ENCODE measurements around the gene HUWE1.

Gene HUWE1

GRCh38 chrX:53684415-53685192 lies 1.9 kb downstream of the HUWE1 start:
- DNase-seq (ENCODE audit: low spot score), result no peak

GRCh38 chrX:53683556-53684414 lies 2.7 kb downstream of the HUWE1 start:
- DNase-seq (ENCODE audit: low spot score), result peak; percentile 98

- peak; percentile 19 for DNase-seq (ENCODE audit: low spot score)
These were observed 3.5 kb downstream of the HUWE1 start for GRCh38 chrX:53682885-53683555.

GRCh38 chrX:53681661-53682060 lies 4.9 kb downstream of the HUWE1 start:
- no peak for DNase-seq (ENCODE audit: low spot score)

- peak; percentile 6 for DNase-seq (ENCODE audit: low spot score)
These were observed 7.9 kb downstream of the HUWE1 start for GRCh38 chrX:53678667-53679066.

GRCh38 chrX:53677286-53677685 lies 9.2 kb downstream of the HUWE1 start:
- DNase-seq (ENCODE audit: low spot score), result no peak

- DNase-seq (ENCODE audit: low spot score), result no peak
These were observed 11.9 kb downstream of the HUWE1 start for GRCh38 chrX:53674581-53674980.

- no peak for DNase-seq (ENCODE audit: low spot score)
These were observed 17.3 kb downstream of the HUWE1 start for GRCh38 chrX:53669258-53669657.

- no peak for DNase-seq (ENCODE audit: low spot score)
These were observed 20.3 kb downstream of the HUWE1 start for GRCh38 chrX:53666171-53666570.

GRCh38 chrX:53660004-53660403 lies 26.5 kb downstream of the HUWE1 start:
- no peak for DNase-seq (ENCODE audit: low spot score)

- DNase-seq (ENCODE audit: low spot score), result no peak
These were observed 27.5 kb downstream of the HUWE1 start for GRCh38 chrX:53659039-53659438.

- DNase-seq (ENCODE audit: low spot score), result no peak
These were observed 29.7 kb downstream of the HUWE1 start for GRCh38 chrX:53656845-53657244.

- no peak for DNase-seq (ENCODE audit: low spot score)
These were observed 32.1 kb downstream of the HUWE1 start for GRCh38 chrX:53654376-53654775.

GRCh38 chrX:53644751-53645150 lies 41.8 kb downstream of the HUWE1 start:
- no peak for DNase-seq (ENCODE audit: low spot score)

- DNase-seq (ENCODE audit: low spot score), result no peak
These were observed 44.2 kb downstream of the HUWE1 start for GRCh38 chrX:53642337-53642736.

- no peak for DNase-seq (ENCODE audit: low spot score)
These were observed 47.3 kb downstream of the HUWE1 start for GRCh38 chrX:53639257-53639656.

GRCh38 chrX:53637479-53637878 lies 49.0 kb downstream of the HUWE1 start:
- no peak for DNase-seq (ENCODE audit: low spot score)

GRCh38 chrX:53631156-53631555 lies 55.4 kb downstream of the HUWE1 start:
- no peak for DNase-seq (ENCODE audit: low spot score)

- no peak for DNase-seq (ENCODE audit: low spot score)
These were observed 56.3 kb downstream of the HUWE1 start for GRCh38 chrX:53630261-53630660.

- peak; percentile 2 for DNase-seq (ENCODE audit: low spot score)
These were observed 64.1 kb downstream of the HUWE1 start for GRCh38 chrX:53622431-53622830.

- DNase-seq (ENCODE audit: low spot score), result no peak
These were observed 65.0 kb downstream of the HUWE1 start for GRCh38 chrX:53621418-53621986.

GRCh38 chrX:53616946-53617345 lies 69.6 kb downstream of the HUWE1 start:
- no peak for DNase-seq (ENCODE audit: low spot score)

Measured in hematopoietic multipotent progenitor cell treated with erythropoietin and hydrocortisone succinate and interleukin-3 and kit ligand, for 15 days (in vitro differentiated cells).